ENCODE measurements around the gene ABCA2.
A peak's percentile ranks its signal among the peaks of the same experiment; 100 is the strongest.

The ABCA2 gene

GRCh38 chr9:137023157-137023556 lies 4.9 kb downstream of the ABCA2 start:
- TF ChIP-seq ZNF8 (CRISPR knock-in tag; IDR thresholded peaks at IDR 0.05): no peak
- no peak for TF ChIP-seq RARB (CRISPR knock-in tag; IDR thresholded peaks at IDR 0.05)
- no peak for TF ChIP-seq CREB5 (CRISPR knock-in tag; IDR thresholded peaks at IDR 0.05; ENCODE audit: low read depth)
- TF ChIP-seq TSHZ2 (CRISPR knock-in tag; IDR thresholded peaks at IDR 0.05): no peak
- TF ChIP-seq POU6F1 (CRISPR knock-in tag; IDR thresholded peaks at IDR 0.05; ENCODE audit: borderline replicate concordance, low read depth): no peak
- TF ChIP-seq SNAI2 (CRISPR knock-in tag; IDR thresholded peaks at IDR 0.05): no peak
- no peak for TF ChIP-seq TCF4 (CRISPR knock-in tag; IDR thresholded peaks at IDR 0.05; ENCODE audit: borderline replicate concordance)
- no peak for TF ChIP-seq ZFP3 (CRISPR knock-in tag; IDR thresholded peaks at IDR 0.05)
- no peak for TF ChIP-seq ESRRG (CRISPR knock-in tag; IDR thresholded peaks at IDR 0.05)
- no peak for TF ChIP-seq BACH2 (CRISPR knock-in tag; IDR thresholded peaks at IDR 0.05; ENCODE audit: borderline replicate concordance)
- no peak for ATAC-seq

- ATAC-seq: no peak
- TF ChIP-seq ZNF565 (CRISPR knock-in tag; conservative IDR thresholded peaks at IDR 0.05; ENCODE audit: low read depth) (no peak), CREB5 (CRISPR knock-in tag; IDR thresholded peaks at IDR 0.05; ENCODE audit: low read depth) (no peak)
Observed at GRCh38 chr9:137022662-137023008, 5.4 kb downstream of the ABCA2 start.

- ATAC-seq: peak; percentile 58
- no peak for TF ChIP-seq PATZ1 (CRISPR knock-in tag; IDR thresholded peaks at IDR 0.05; ENCODE audit: borderline replicate concordance)
- no peak for TF ChIP-seq CREB5 (CRISPR knock-in tag; IDR thresholded peaks at IDR 0.05; ENCODE audit: low read depth)
- TF ChIP-seq ZNF70 (CRISPR knock-in tag; IDR thresholded peaks at IDR 0.05): no peak
- no peak for TF ChIP-seq TOX (CRISPR knock-in tag; IDR thresholded peaks at IDR 0.05; ENCODE audit: borderline replicate concordance)
- TF ChIP-seq PPARA (CRISPR knock-in tag; IDR thresholded peaks at IDR 0.05; ENCODE audit: borderline replicate concordance): no peak
- no peak for TF ChIP-seq OSR1 (CRISPR knock-in tag; IDR thresholded peaks at IDR 0.05)
- no peak for TF ChIP-seq CSDC2 (CRISPR knock-in tag; IDR thresholded peaks at IDR 0.05)
- no peak for TF ChIP-seq RARB (CRISPR knock-in tag; IDR thresholded peaks at IDR 0.05)
- TF ChIP-seq GLIS3 (CRISPR knock-in tag; IDR thresholded peaks at IDR 0.05): no peak
- no peak for TF ChIP-seq TCF4 (CRISPR knock-in tag; IDR thresholded peaks at IDR 0.05; ENCODE audit: borderline replicate concordance)
- no peak for TF ChIP-seq ZNF565 (CRISPR knock-in tag; conservative IDR thresholded peaks at IDR 0.05; ENCODE audit: low read depth)
- TF ChIP-seq ZFP30 (CRISPR knock-in tag; IDR thresholded peaks at IDR 0.05): no peak
- no peak for TF ChIP-seq ZNF8 (CRISPR knock-in tag; IDR thresholded peaks at IDR 0.05)
- TF ChIP-seq BACH2 (CRISPR knock-in tag; IDR thresholded peaks at IDR 0.05; ENCODE audit: borderline replicate concordance): no peak
- no peak for TF ChIP-seq POU6F1 (CRISPR knock-in tag; IDR thresholded peaks at IDR 0.05; ENCODE audit: borderline replicate concordance, low read depth)
- TF ChIP-seq ZFP3 (CRISPR knock-in tag; IDR thresholded peaks at IDR 0.05): no peak
- no peak for TF ChIP-seq SNAI2 (CRISPR knock-in tag; IDR thresholded peaks at IDR 0.05)
- TF ChIP-seq ZC3H10 (CRISPR knock-in tag; IDR thresholded peaks at IDR 0.05): no peak
Observed at GRCh38 chr9:137021979-137022661, 5.9 kb downstream of the ABCA2 start.

Measured in SK-N-SH treated with all-trans-retinoic acid at 6 μM for 48 hours (cell line).